Stimulated activated CD8-positive, alpha-beta memory T cell treated with anti-CD3 and anti-CD28 coated beads, Interleukin-12 subunit alpha, Interleukin-12 subunit beta, amount 100 ng/mL, for 24 hours (primary cell): Measurements from ENCODE around the gene CWF19L1.

Experiments used
- DNase-seq: peaks from one replicate; pipeline ENCODE4 v3.0.0-alpha.2; 2020; ENCODE audit errors: extremely low read depth

Gene CWF19L1

DNA sequence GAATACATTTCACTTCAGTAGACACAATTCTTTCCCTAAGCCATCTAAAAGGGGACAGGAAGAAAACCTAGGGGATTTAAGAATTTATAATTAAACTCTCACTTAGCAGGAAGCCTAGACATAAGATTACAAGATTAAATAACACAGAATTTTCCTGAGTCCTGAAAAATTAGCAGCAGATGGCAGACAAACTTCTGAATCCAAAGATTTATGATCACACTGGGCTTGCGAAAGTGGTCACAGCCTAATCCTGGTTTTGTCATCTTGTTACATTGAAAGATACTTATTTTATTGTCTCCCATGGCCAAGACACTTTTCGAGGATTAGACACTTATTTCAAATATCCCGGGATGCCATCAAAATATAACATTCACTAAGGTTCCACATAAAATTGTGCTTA lies 84.5 kb downstream of the CWF19L1 start:
- no peak for DNase-seq
